Nucleus accumbens (tissue), 56 donors: ENCODE measurements around the gene CTNNB1.

Source experiments
- DNase-seq, 56 donors: peaks; one replicate each; lab custom pipeline; 2025; lab: John Stamatoyannopoulos, UW

The CTNNB1 gene

DNA sequence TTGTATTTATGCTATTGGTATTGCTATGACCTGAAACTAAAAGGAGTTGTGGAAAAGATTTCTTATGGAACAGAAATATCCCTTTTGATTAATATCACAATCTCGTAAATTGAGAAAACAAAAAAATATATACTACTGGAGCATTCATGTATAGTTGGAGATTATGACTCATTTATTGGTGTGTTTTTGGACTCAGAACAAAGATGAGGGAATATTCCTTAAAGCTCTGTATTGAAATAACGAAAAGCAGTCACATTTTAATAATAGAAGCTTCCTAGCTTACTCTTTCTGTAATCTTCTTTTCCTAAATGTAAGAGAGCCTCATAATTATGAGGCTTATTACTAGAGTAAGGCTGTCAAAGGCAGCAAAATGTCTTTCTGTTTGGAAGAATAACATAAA lies 14.3 kb downstream of the CTNNB1 start:
- no peak for DNase-seq

DNA sequence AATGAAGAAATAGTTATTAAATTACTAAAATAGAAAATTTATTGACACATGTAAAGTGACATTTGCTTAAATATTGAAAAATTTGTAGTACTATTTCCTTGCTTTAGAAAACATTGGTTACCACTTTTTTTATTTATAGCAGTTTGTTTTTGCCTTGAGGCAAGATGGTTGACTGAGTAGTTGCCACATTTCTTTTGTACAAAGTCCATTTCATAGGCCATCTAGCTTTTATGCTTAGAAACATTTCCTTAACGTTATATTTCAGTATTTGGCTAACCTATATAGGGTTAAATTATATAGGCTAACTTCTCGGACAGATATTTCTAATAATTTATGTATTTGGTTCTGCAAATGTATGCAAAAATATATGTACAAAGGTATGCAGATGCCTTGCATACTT lies 17.1 kb downstream of the CTNNB1 start:
- no peak for DNase-seq

- DNase-seq = no peak
Observed at GRCh38 chr3:41216993-41217392, 17.7 kb downstream of the CTNNB1 start.

DNA sequence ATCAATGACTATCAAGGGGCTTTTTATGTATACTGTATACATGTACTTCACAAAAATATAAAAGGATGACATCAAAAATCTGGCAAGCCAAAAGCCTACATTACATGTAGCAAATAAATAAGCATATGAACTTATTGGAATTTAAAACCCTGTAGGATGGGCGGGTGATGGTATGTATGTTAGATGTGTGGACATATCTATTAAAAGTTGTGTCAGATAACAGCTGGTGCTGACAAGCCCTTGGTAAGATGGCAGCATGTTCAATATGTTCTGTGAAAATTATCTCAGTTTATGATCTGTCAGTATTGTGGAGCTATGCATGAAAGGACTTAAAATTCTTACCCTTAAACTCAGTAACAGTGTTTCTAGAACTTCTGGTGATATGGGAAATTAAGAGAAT lies 20.1 kb downstream of the CTNNB1 start:
- DNase-seq = no peak

GRCh38 chr3:41220906-41221677 lies 21.8 kb downstream of the CTNNB1 start:
- no peak for DNase-seq

DNA sequence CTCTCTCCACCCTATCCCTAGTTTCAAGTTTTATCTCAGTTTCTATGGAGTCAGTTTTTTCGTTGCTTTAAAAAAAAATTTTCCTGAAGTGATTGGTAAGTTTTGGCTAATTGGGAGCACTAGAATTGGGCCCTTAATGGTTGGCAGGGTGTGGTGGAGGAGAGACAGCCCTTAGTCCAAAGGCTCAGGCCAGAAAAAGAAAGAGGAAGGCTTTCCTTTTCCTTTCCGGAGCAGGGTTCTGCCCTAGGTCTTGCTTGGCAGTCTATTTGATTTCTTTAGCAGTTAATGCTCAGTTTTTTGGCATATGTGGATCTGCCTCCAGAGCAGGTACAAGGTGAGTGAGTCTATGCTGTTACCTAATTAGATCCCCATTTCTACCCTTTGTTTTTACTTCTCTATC lies 22.7 kb downstream of the CTNNB1 start:
- no peak for DNase-seq

DNA sequence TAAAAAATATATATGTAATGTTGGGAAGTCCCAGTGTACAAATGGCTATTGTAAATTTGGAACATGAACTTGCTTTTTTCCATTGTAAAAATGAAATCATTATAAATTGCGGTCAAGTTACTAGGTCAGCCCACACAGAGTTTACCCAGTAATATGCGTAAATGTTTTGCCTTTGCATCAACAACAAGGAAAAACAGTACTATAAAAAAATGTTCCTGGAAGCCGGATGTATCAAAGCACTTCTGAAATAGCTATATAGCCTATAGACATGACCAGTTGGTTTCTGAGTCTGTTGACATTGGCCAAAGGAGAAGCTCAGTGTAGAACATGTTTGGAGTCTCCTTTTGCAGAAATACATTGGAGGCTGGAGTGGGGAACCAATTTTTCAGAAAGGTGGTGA lies 23.2 kb downstream of the CTNNB1 start:
- no peak for DNase-seq

- DNase-seq = no peak
Observed at GRCh38 chr3:41223078-41223477, 23.8 kb downstream of the CTNNB1 start.

DNA sequence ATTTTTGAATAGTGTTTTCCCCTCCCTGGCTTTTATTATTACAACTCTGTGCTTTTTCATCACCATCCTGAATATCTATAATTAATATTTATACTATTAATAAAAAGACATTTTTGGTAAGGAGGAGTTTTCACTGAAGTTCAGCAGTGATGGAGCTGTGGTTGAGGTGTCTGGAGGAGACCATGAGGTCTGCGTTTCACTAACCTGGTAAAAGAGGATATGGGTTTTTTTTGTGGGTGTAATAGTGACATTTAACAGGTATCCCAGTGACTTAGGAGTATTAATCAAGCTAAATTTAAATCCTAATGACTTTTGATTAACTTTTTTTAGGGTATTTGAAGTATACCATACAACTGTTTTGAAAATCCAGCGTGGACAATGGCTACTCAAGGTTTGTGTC lies 24.4 kb downstream of the CTNNB1 start:
- no peak for DNase-seq

- no peak for DNase-seq
Observed at GRCh38 chr3:41224120-41224806, 25.0 kb downstream of the CTNNB1 start.

GRCh38 chr3:41234823-41235721 lies 35.8 kb downstream of the CTNNB1 start:
- no peak for DNase-seq

DNA sequence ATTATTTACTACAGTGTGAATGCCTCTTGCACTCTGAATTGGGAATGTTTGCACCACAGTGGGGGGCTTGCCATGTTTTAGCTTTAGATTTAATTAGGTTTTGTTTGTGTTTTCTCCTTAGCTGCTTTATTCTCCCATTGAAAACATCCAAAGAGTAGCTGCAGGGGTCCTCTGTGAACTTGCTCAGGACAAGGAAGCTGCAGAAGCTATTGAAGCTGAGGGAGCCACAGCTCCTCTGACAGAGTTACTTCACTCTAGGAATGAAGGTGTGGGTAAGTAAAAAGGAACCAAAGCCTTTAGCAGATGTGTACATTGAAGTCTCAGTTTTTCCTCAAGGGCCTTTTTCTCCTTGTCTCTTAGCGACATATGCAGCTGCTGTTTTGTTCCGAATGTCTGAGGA lies 36.9 kb downstream of the CTNNB1 start:
- DNase-seq = no peak

DNA sequence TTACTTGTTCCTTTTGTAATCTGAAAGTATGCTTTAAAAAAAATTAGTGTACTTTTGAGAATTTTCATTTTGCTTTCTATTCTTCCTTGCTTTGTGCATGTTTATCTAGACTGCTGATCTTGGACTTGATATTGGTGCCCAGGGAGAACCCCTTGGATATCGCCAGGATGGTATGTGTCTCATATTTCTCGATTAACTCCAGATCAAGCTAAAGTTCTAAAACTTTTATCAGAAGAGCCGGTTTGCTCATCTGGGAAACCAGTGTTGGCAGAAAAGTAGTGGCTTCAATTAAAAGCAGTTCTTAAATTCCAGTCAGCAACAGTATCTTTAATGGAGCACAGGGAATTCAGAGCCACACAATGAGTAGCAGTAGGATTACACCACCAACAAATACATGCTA lies 38.6 kb downstream of the CTNNB1 start:
- no peak for DNase-seq

- DNase-seq = no peak
Observed at GRCh38 chr3:41239587-41239986, 40.3 kb downstream of the CTNNB1 start.

DNA sequence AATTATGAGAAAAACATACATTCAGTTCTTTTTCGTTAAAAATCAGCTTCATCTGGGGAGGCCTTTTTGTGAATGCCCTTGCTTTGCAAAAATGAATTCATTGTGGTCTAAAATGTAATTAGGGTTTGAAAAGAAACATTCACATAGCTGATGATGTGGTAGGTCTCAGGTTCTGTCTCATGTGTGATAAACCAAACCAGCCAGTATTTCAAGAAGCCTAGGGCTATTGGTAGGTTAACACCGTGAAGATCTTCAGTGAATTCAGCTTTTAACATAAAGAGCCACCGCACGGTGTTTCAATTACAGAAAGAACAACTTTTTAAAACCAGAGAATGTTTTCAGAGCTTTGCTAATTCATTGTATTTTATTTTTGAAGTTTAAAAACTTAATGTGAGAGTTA lies 41.9 kb downstream of the CTNNB1 start:
- no peak for DNase-seq

DNA sequence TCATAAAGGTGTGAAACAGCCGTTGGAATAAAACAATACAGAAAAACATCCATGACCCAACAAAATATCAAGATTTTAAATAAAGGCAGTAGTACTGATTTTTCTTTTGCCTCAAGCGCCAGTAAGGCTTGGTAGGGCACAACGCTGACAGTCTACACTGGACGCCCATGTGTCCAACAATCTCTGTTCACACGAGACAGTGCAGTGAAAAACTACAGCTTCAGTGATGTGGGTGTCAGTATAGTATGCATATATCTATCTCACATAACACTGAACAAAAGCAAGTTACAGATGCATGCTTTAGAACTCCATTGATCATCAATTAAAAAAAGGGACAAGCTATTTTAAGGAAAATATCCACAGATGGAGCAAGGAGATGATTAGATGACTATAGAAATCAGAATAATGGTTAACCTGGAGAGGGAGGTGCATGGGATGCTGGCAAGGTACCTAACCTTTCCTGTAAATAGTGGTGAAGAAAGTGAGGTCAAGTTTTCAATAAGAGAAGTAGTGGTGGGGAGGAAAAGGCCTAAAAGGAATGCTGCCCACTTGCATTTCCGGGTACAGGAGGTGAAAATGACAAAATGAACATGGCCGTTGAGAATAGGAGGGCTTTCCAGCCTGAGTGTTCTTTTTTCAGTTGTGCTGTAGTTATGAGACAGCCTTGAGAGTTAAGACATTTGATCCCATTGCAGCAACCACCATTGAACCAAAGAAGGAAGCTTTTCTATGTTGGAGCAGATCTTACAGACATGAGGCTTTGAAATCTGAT lies 42.7 kb downstream of the CTNNB1 start:
- DNase-seq = no peak

DNA sequence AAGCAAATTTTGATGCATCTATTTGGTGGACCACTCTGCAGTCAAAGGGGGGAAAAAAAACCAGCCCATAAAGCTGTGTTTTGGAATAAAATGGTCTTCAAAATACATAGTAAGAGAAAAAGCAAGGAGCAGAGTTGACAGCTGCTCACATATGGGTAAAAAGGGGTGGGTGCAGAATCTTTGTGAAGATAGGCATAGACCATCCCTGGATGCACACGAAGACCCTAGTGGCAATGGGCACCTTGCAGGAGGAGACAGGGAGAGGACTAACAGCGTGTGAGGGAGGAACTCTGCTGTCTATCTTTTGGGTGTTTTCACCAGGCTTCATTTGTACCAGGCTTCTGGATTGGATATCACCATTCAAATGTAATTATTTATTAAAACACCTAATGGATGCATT lies 43.9 kb downstream of the CTNNB1 start:
- no peak for DNase-seq

DNA sequence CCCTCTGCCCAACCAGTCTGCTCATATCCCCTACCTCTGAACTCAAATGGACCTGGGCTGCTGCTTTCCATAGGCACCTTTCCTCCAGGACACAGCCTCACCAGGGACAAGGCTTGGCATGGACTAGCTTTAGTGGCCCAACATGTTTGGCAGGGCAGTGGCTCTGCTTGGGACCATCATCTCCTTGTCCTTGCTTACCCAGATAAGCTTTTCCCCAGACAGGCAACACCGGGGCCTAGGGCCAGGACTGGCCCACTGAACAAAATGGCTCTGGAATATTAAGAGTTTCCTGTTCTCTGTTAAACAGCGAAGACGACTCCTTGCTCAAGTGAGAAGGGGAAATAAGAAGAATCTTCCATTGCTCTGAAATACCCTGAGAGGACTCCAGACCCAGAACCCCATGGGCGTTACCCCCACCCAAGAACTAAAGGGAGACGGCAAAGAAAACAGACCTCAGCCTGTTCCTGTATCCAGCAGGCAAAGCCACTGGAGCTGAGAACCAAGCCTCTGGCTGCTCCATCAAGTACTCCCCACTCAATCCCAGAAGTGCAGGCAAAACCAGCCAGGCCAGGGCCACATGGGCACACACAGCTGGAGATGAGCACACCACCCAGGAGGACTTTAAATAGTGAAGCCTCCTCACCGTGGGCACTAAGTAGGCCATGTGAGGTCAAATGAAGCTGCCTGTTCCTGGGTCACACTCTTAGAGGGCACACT lies 45.5 kb downstream of the CTNNB1 start:
- no peak for DNase-seq

GRCh38 chr3:41247055-41248004 lies 48.0 kb downstream of the CTNNB1 start:
- DNase-seq = peak in 9 of 56 donors; percentile 3 to 27 (median 11)
